ENCODE results near the gene MRPS2.

The MRPS2 gene

GRCh38 chr9:135520916-135521607 lies 20.6 kb downstream of the MRPS2 start, which contains the start of gene LCN1:
LCN1 (plus strand) TSS chr9:135521440; CDS start chr9:135521498, 58 bp downstream.
- Histone ChIP-seq H3K9ac (ENCODE audit: low read length) (no peak within 1 kb of the TSS), H3K4me3 (ENCODE audit: low read depth, low read length) (no peak within 1 kb of the TSS), H3K36me3 (ENCODE audit: control insufficient read depth, insufficient read depth, low read length) (no peaks in the 10 kb centered on the region), H3K27ac (ENCODE audit: low read depth, low read length) (no peak within 1 kb of the TSS), H3K27me3 (ENCODE audit: control insufficient read depth, insufficient read depth, low read length) (no peaks in the 10 kb centered on the region; the same call in 1 of the 2 replicates), H3K9me3 (ENCODE audit: control insufficient read depth, insufficient read depth, low read depth, low read length) (peaks cover 2% of the 10 kb centered on the region; the same call in 1 of the 2 replicates), H3K4me1 (ENCODE audit: control insufficient read depth, insufficient read depth, low read length) (peaks cover 17% of the 10 kb centered on the region; the same call in 1 of the 2 replicates)

GRCh38 chr9:135521608-135522095 lies 21.2 kb downstream of the MRPS2 start:
- no peak overlapping the region for H3K4me3 ChIP-seq (ENCODE audit: low read depth, low read length)
- H3K9ac ChIP-seq (ENCODE audit: low read length), result no peak overlapping the region
- H3K27me3 ChIP-seq (ENCODE audit: control insufficient read depth, insufficient read depth, low read length), result no peaks in the 10 kb centered on the region; the same call in 1 of the 2 replicates
- H3K36me3 ChIP-seq (ENCODE audit: control insufficient read depth, insufficient read depth, low read length), result no peaks in the 10 kb centered on the region
- no peak overlapping the region for H3K27ac ChIP-seq (ENCODE audit: low read depth, low read length)
- peaks cover 20% of the 10 kb centered on the region for H3K4me1 ChIP-seq (ENCODE audit: control insufficient read depth, insufficient read depth, low read length)
- H3K9me3 ChIP-seq (ENCODE audit: control insufficient read depth, insufficient read depth, low read depth, low read length), result peaks cover 2% of the 10 kb centered on the region; the same call in 1 of the 2 replicates

GRCh38 chr9:135522137-135522877 lies 21.8 kb downstream of the MRPS2 start:
- no peaks in the 10 kb centered on the region for H3K36me3 ChIP-seq (ENCODE audit: control insufficient read depth, insufficient read depth, low read length)
- H3K27me3 ChIP-seq (ENCODE audit: control insufficient read depth, insufficient read depth, low read length), result no peaks in the 10 kb centered on the region; the same call in 1 of the 2 replicates
- no peak overlapping the region for H3K9ac ChIP-seq (ENCODE audit: low read length)
- H3K27ac ChIP-seq (ENCODE audit: low read depth, low read length), result no peak overlapping the region
- H3K9me3 ChIP-seq (ENCODE audit: control insufficient read depth, insufficient read depth, low read depth, low read length), result peaks cover 2% of the 10 kb centered on the region; the same call in 1 of the 2 replicates
- peaks cover 26% of the 10 kb centered on the region for H3K4me1 ChIP-seq (ENCODE audit: control insufficient read depth, insufficient read depth, low read length)
- no peak overlapping the region for H3K4me3 ChIP-seq (ENCODE audit: low read depth, low read length)

- Histone ChIP-seq H3K4me1 (ENCODE audit: control insufficient read depth, insufficient read depth, low read length) (peaks cover 26% of the 10 kb centered on the region), H3K36me3 (ENCODE audit: control insufficient read depth, insufficient read depth, low read length) (no peaks in the 10 kb centered on the region), H3K9ac (ENCODE audit: low read length) (no peak overlapping the region), H3K27me3 (ENCODE audit: control insufficient read depth, insufficient read depth, low read length) (no peaks in the 10 kb centered on the region; the same call in 1 of the 2 replicates), H3K9me3 (ENCODE audit: control insufficient read depth, insufficient read depth, low read depth, low read length) (peaks cover 2% of the 10 kb centered on the region; the same call in 1 of the 2 replicates), H3K27ac (ENCODE audit: low read depth, low read length) (no peak overlapping the region), H3K4me3 (ENCODE audit: low read depth, low read length) (no peak overlapping the region)
Observed at GRCh38 chr9:135522931-135523330, 22.4 kb downstream of the MRPS2 start.

- H3K27me3 ChIP-seq (ENCODE audit: control insufficient read depth, insufficient read depth, low read length), result no peaks in the 10 kb centered on the region; the same call in 1 of the 2 replicates
- H3K4me1 ChIP-seq (ENCODE audit: control insufficient read depth, insufficient read depth, low read length), result peaks cover 26% of the 10 kb centered on the region
- no peak overlapping the region for H3K9ac ChIP-seq (ENCODE audit: low read length)
- peaks cover 2% of the 10 kb centered on the region; the same call in 1 of the 2 replicates for H3K9me3 ChIP-seq (ENCODE audit: control insufficient read depth, insufficient read depth, low read depth, low read length)
- no peak overlapping the region; the same call in 1 of the 2 replicates for H3K27ac ChIP-seq (ENCODE audit: low read depth, low read length)
- no peaks in the 10 kb centered on the region for H3K36me3 ChIP-seq (ENCODE audit: control insufficient read depth, insufficient read depth, low read length)
- H3K4me3 ChIP-seq (ENCODE audit: low read depth, low read length), result no peak overlapping the region
Observed at GRCh38 chr9:135523521-135524129, 23.1 kb downstream of the MRPS2 start.

GRCh38 chr9:135524130-135524861 lies 23.8 kb downstream of the MRPS2 start:
- Histone ChIP-seq H3K36me3 (ENCODE audit: control insufficient read depth, insufficient read depth, low read length) (no peaks in the 10 kb centered on the region), H3K4me1 (ENCODE audit: control insufficient read depth, insufficient read depth, low read length) (peaks cover 26% of the 10 kb centered on the region), H3K4me3 (ENCODE audit: low read depth, low read length) (no peak overlapping the region), H3K9me3 (ENCODE audit: control insufficient read depth, insufficient read depth, low read depth, low read length) (peaks cover 2% of the 10 kb centered on the region; the same call in 1 of the 2 replicates), H3K27ac (ENCODE audit: low read depth, low read length) (no peak overlapping the region), H3K27me3 (ENCODE audit: control insufficient read depth, insufficient read depth, low read length) (no peaks in the 10 kb centered on the region; the same call in 1 of the 2 replicates), H3K9ac (ENCODE audit: low read length) (no peak overlapping the region)

- Histone ChIP-seq H3K9me3 (ENCODE audit: control insufficient read depth, insufficient read depth, low read depth, low read length) (no peaks in the 10 kb centered on the region), H3K27ac (ENCODE audit: low read depth, low read length) (no peak overlapping the region), H3K36me3 (ENCODE audit: control insufficient read depth, insufficient read depth, low read length) (no peaks in the 10 kb centered on the region), H3K4me1 (ENCODE audit: control insufficient read depth, insufficient read depth, low read length) (peaks cover 26% of the 10 kb centered on the region), H3K4me3 (ENCODE audit: low read depth, low read length) (no peak overlapping the region), H3K9ac (ENCODE audit: low read length) (no peak overlapping the region), H3K27me3 (ENCODE audit: control insufficient read depth, insufficient read depth, low read length) (no peaks in the 10 kb centered on the region; the same call in 1 of the 2 replicates)
Observed at GRCh38 chr9:135525241-135526088, 25.0 kb downstream of the MRPS2 start.

- Histone ChIP-seq H3K36me3 (ENCODE audit: control insufficient read depth, insufficient read depth, low read length) (no peaks in the 10 kb centered on the region), H3K9ac (ENCODE audit: low read length) (no peak overlapping the region), H3K4me1 (ENCODE audit: control insufficient read depth, insufficient read depth, low read length) (peaks cover 26% of the 10 kb centered on the region), H3K27ac (ENCODE audit: low read depth, low read length) (no peak overlapping the region), H3K9me3 (ENCODE audit: control insufficient read depth, insufficient read depth, low read depth, low read length) (no peaks in the 10 kb centered on the region), H3K27me3 (ENCODE audit: control insufficient read depth, insufficient read depth, low read length) (no peaks in the 10 kb centered on the region; the same call in 1 of the 2 replicates), H3K4me3 (ENCODE audit: low read depth, low read length) (no peak overlapping the region)
Observed at GRCh38 chr9:135526089-135526729, 25.7 kb downstream of the MRPS2 start.

GRCh38 chr9:135526730-135527571 lies 26.5 kb downstream of the MRPS2 start:
- Histone ChIP-seq H3K27ac (ENCODE audit: low read depth, low read length) (no peak overlapping the region), H3K9ac (ENCODE audit: low read length) (no peak overlapping the region), H3K4me1 (ENCODE audit: control insufficient read depth, insufficient read depth, low read length) (peaks cover 26% of the 10 kb centered on the region), H3K9me3 (ENCODE audit: control insufficient read depth, insufficient read depth, low read depth, low read length) (no peaks in the 10 kb centered on the region), H3K27me3 (ENCODE audit: control insufficient read depth, insufficient read depth, low read length) (no peaks in the 10 kb centered on the region; the same call in 1 of the 2 replicates), H3K36me3 (ENCODE audit: control insufficient read depth, insufficient read depth, low read length) (no peaks in the 10 kb centered on the region), H3K4me3 (ENCODE audit: low read depth, low read length) (peak overlapping the region; percentile 18; the same call in 1 of the 2 replicates)

Measured in HUES6 (cell line).